Measurements from ENCODE around the gene CLDN7. TPM values are rescaled to one million over a fixed set of nuclear protein-coding genes. Genes with fewer than 3 reads are reported as not detected.

The CLDN7 gene
- total RNA-seq, 1 donor, result 0.10 TPM

DNA sequence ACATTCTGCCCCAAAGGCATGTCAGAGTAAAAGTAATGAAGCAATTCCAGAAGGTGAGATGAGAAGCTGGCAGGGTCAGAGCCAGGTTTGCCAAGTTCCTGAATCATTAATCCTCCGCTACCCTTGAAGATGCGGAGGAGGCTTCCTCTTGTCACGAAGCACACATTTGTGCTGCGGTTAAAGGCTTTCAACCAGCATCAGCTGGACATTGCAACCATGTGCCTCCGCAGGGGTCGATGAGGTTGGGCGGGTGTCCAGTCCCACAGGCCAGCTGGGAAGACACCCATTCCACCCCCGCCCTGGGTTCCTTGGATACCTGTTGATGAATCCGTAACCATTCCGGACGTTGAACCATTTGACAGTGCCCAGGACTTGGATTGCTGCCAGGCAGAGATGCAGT is 30.9 kb upstream of the CLDN7 start:
- peaks cover 26% of the 10 kb centered on the region for H3K4me1 ChIP-seq (ENCODE audit: insufficient read depth, low read length)
- H3K27me3 ChIP-seq (ENCODE audit: insufficient read depth, low read length), result peaks cover 31% of the 10 kb centered on the region
- no peak overlapping the region for H3K4me3 ChIP-seq (ENCODE audit: low read length)
- no peaks in the 10 kb centered on the region for H3K9me3 ChIP-seq (ENCODE audit: low read depth, low read length)

DNA sequence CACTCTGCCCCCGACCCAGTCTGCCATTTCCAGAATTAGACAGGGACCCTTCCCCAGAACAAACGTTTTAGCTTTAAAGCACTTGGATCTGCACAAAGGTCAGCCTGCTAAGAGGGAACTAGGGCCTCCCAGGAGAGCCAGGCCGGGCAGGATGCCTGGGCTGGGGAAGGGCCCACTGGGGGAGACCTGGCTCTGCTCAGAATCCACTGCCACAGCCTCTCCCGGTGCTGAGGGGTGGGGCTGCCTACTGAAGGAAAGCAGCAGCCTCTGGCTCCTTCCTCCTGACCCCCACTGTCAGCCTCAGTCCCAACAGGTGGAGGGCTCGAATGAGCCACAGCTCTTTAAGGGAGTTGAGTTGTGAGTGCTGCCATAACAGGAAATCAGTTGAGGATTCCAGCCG is 30.5 kb upstream of the CLDN7 start:
- Histone ChIP-seq H3K27me3 (ENCODE audit: insufficient read depth, low read length) (peaks cover 31% of the 10 kb centered on the region), H3K4me3 (ENCODE audit: low read length) (no peak overlapping the region), H3K4me1 (ENCODE audit: insufficient read depth, low read length) (peaks cover 26% of the 10 kb centered on the region), H3K9me3 (ENCODE audit: low read depth, low read length) (no peaks in the 10 kb centered on the region)

DNA sequence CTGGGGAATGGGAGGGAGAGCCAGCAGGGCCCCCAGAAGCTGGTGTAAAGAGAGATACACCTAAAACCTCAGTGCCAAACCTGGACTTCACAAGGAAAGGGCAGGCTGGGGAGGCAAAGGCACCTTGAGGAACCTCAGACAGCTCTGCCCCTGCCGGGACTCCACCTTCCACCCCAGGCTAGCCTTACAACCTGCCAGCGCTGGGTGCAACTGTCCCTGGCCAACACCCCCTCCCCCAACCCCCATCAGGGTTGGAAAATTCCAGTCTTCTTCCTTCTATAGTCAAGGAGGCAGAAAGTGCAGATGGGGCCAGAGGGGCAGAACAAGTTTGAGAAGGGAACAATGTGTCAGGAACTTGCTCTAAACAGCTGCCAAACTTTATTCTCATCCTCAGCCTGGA is 29.9 kb upstream of the CLDN7 start:
- Histone ChIP-seq H3K9me3 (ENCODE audit: low read depth, low read length) (no peaks in the 10 kb centered on the region), H3K4me1 (ENCODE audit: insufficient read depth, low read length) (peaks cover 26% of the 10 kb centered on the region), H3K27me3 (ENCODE audit: insufficient read depth, low read length) (peaks cover 31% of the 10 kb centered on the region), H3K4me3 (ENCODE audit: low read length) (no peak overlapping the region)

DNA sequence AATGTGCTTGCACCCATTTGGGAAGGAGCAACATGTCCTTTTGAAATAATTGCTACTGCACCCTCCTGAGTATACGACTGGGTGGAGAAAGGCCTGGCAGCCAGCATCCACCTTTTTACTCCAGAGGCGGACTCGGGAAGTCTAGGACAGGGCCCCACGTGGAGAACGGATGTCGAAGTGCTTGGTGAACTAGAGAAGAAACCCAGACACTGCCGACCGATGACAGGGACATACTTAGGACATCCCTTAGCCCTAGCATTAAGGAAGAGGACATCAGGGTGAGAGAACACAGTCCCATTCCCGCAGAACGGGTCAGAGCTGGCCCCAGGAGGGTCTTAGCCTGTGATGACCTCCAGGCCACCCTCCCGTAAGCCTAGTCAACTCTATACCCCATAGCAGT is 28.4 kb upstream of the CLDN7 start:
- no peak overlapping the region for H3K4me3 ChIP-seq (ENCODE audit: low read length)
- no peaks in the 10 kb centered on the region for H3K9me3 ChIP-seq (ENCODE audit: low read depth, low read length)
- peaks cover 16% of the 10 kb centered on the region for H3K4me1 ChIP-seq (ENCODE audit: insufficient read depth, low read length)
- H3K27me3 ChIP-seq (ENCODE audit: insufficient read depth, low read length), result peaks cover 27% of the 10 kb centered on the region

DNA sequence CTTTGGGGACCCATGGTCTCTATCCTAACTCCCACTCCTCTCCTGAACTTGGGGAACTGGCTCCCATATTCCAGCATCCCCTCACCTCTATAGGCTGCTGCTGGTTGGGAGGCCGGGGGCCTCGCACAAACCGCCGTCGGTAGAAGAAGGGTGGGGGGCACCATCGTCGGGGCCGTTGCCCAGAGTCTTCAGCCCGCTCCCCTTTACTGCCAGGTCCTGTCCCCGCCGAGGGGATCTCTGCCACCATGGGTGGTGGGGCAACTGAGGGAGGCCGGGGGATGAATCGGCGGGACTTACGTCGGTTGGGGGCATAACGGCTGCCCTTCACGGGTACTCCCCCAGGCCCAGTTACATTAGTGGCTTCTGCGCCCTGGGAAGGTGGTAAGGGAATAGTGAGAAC is 27.9 kb upstream of the CLDN7 start:
- no peaks in the 10 kb centered on the region for H3K9me3 ChIP-seq (ENCODE audit: low read depth, low read length)
- H3K27me3 ChIP-seq (ENCODE audit: insufficient read depth, low read length), result peaks cover 22% of the 10 kb centered on the region
- H3K4me3 ChIP-seq (ENCODE audit: low read length), result no peak overlapping the region
- H3K4me1 ChIP-seq (ENCODE audit: insufficient read depth, low read length), result peaks cover 12% of the 10 kb centered on the region

DNA sequence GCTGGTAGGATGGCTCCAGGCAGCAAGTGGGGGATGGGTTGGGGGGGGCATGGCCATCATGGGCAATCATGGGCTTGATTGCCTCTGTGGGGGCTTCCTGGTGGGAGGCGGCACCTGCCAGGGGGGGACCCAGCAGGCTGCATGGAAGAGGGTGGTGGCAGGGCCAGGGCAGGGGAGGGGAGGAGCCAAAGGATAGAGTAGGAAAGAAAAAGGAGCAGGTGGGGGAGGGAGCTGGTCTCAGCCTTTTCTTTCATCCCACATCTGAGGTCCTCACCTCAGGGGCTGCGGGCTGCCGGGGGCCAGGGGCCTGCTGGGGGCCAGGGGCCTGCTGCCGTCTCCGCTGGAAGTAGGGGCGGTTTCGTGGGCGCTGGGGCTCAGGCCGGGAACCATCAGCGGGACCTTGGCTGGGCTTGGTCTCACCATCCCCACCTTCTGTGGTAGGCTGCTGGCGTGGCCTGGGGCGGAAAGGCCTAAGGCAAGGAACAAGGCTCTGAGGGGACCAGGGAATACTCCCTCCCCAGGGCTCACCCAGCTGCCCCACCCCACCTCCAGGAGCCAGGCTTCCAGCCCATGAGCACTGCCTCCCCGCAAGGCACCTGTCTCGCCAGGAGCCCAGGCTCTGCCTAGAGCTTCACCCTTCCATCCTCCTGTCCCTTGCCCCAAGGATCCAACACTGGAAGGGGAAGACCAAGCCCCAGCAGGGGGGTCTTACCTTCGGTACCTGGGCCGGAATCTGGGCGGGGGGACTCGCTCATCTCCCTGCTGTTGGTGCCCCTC is 27.2 kb upstream of the CLDN7 start:
- Histone ChIP-seq H3K4me1 (ENCODE audit: insufficient read depth, low read length) (peaks cover 6% of the 10 kb centered on the region), H3K9me3 (ENCODE audit: low read depth, low read length) (no peaks in the 10 kb centered on the region), H3K27me3 (ENCODE audit: insufficient read depth, low read length) (peaks cover 17% of the 10 kb centered on the region), H3K4me3 (ENCODE audit: low read length) (no peak overlapping the region)

DNA sequence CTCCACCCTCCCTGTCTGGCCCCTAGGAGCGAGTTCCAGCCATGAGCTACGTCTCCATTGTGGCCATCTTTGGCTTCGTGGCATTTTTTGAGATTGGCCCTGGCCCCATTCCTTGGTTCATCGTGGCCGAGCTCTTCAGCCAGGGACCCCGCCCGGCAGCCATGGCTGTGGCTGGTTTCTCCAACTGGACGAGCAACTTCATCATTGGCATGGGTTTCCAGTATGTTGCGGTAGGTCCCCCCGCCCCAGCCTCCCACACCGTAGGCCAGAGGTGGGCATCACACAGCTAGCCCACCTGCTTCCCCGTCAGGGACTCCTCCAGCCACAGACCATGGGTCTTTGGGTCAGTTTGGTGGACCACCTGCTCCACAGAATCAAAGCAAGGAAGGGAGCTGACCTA is 23.4 kb upstream of the CLDN7 start:
- Histone ChIP-seq H3K27me3 (ENCODE audit: insufficient read depth, low read length) (peaks cover 19% of the 10 kb centered on the region), H3K9me3 (ENCODE audit: low read depth, low read length) (no peaks in the 10 kb centered on the region), H3K4me1 (ENCODE audit: insufficient read depth, low read length) (peaks cover 22% of the 10 kb centered on the region), H3K4me3 (ENCODE audit: low read length) (no peak overlapping the region)

DNA sequence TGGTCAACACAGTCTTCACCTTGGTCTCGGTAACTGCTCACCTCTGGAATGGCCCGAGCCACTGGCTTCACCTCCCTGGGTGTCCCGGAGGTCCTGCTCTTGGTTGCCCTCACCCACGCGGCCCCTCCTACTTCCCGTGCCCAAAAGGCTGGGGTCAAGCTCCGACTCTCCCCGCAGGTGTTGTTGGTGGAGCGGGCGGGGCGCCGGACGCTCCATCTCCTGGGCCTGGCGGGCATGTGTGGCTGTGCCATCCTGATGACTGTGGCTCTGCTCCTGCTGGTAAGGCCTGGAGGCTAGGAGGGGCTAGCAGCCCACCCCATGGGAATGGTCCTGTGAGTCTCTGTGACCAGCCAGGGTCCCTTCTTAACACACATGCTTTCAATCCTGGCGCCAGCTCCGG is 22.6 kb upstream of the CLDN7 start:
- peaks cover 19% of the 10 kb centered on the region for H3K27me3 ChIP-seq (ENCODE audit: insufficient read depth, low read length)

DNA sequence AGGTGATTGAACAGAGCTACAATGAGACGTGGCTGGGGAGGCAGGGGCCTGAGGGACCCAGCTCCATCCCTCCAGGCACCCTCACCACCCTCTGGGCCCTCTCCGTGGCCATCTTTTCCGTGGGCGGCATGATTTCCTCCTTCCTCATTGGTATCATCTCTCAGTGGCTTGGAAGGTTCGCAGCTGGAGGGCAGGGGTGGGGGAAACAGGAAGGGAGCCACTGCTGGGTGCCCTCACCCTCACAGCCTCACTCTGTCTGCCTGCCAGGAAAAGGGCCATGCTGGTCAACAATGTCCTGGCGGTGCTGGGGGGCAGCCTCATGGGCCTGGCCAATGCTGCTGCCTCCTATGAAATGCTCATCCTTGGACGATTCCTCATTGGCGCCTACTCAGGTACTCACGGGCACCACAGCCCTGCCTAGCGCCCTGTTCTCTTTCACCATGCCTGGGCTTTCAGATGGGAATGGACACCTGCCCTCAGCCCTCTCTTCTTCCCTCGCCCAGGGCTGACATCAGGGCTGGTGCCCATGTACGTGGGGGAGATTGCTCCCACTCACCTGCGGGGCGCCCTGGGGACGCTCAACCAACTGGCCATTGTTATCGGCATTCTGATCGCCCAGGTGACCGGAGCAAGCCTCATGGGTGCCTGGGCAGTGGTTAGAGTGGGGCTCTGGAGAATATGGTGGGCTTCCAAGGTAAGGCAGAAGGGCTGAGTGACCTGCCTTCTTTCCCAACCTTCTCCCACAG is 21.4 kb upstream of the CLDN7 start:
- no peak overlapping the region for H3K4me3 ChIP-seq (ENCODE audit: low read length)
- peaks cover 19% of the 10 kb centered on the region for H3K27me3 ChIP-seq (ENCODE audit: insufficient read depth, low read length)
- no peaks in the 10 kb centered on the region for H3K9me3 ChIP-seq (ENCODE audit: low read depth, low read length)
- H3K4me1 ChIP-seq (ENCODE audit: insufficient read depth, low read length), result peaks cover 27% of the 10 kb centered on the region

More for the DNA sequence above, 22.6 kb upstream of the CLDN7 start:
- peaks cover 27% of the 10 kb centered on the region for H3K4me1 ChIP-seq (ENCODE audit: insufficient read depth, low read length)
- no peaks in the 10 kb centered on the region for H3K9me3 ChIP-seq (ENCODE audit: low read depth, low read length)
- no peak overlapping the region for H3K4me3 ChIP-seq (ENCODE audit: low read length)

DNA sequence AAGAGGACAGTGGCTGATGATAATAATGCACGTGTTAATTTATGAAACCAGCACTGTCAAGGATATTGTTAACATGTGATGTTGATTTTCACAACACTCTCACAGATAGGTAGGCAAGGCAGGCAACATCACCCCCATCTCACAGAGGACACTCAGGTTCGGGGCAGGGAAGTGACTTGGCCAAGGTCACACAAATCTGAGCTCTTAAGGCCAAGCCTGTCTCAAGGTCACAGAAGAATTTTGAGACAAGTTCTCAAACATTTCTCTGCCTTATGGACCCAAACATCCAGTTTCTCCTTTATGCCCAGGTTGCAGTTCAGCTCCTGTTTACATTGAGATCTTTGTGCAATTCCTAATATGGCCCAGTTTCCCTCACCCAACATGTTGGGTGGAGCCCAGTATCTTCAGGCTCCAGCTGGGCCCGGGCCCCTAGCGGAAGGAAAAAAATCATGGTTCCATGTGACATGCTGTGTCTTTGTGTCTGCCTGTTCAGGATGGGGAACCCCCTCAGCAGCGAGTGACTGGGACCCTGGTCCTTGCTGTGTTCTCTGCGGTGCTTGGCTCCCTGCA is 20.6 kb upstream of the CLDN7 start:
- Histone ChIP-seq H3K4me1 (ENCODE audit: insufficient read depth, low read length) (peaks cover 27% of the 10 kb centered on the region), H3K4me3 (ENCODE audit: low read length) (no peak overlapping the region), H3K9me3 (ENCODE audit: low read depth, low read length) (no peaks in the 10 kb centered on the region), H3K27me3 (ENCODE audit: insufficient read depth, low read length) (peaks cover 19% of the 10 kb centered on the region)

DNA sequence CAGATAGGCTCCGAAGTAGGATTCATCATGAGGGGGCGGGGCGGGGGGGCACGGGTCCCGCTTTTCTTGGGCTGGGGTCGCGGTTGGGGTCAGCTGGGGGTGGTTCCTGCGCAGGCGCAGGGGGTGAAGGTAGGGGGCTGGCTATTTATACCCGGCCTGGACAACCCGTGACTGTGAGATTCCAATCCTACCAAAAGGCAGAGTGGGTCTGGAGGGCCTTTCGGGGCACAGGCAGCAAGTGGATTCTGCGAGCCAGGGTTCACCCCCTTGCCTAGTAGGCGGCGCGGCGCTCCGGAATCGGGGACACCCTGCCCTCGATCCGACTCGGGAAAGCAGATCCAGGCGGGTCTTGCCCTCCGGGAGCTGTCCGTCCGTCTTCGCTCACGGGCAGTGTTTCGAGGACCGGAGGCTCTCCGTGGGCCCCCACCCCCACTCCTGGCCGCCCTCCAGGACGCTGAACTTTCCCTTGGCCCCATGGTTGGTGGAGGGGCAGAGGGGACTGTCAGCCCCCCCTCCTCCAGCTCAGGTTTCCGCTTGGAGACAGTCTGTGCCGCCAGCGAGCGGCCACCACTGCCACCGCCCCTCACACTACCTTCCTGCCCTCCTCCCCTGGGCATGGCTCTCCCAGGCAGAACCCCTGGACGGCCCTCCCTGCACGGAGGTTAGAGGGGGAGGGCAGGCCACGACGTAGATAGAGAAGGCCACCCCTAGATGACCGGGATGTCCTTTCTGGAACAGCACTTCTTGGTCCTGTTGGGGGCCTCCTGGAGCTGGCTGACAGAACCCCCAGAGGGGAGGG is 19.9 kb upstream of the CLDN7 start:
- H3K27me3 ChIP-seq (ENCODE audit: insufficient read depth, low read length), result peaks cover 19% of the 10 kb centered on the region

DNA sequence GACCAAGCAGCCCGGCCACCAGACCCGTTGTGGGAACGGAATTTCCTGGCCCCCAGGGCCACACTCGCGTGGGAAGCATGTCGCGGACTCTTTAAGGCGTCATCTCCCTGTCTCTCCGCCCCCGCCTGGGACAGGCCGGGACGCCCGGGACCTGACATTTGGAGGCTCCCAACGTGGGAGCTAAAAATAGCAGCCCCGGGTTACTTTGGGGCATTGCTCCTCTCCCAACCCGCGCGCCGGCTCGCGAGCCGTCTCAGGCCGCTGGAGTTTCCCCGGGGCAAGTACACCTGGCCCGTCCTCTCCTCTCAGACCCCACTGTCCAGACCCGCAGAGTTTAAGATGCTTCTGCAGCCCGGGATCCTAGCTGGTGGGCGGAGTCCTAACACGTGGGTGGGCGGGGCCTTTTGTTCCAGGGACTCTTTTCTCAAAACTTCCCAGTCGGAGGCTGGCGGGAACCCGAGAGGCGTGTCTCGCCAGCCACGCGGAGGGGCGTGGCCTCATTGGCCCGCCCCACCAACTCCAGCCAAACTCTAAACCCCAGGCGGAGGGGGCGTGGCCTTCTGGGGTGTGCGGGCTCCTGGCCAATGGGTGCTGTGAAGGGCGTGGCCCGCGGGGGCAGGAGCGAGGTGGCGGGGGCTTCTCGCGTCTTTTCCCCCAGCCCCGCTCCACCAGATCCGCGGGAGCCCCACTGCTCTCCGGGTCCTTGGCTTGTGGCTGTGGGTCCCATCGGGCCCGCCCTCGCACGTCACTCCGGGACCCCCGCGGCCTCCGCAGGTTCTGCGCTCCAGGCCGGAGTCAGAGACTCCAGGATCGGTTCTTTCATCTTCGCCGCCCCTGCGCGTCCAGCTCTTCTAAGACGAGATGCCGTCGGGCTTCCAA is 19.0 kb upstream of the CLDN7 start, which contains the start of gene SLC2A4:
Gene SLC2A4, plus strand, starts transcription at position 645 of the 879 bp plus-strand sequence. Its CDS starts 217 bp downstream, at position 862.
- Histone ChIP-seq H3K9me3 (ENCODE audit: low read depth, low read length) (no peaks in the 10 kb centered on the region), H3K4me3 (ENCODE audit: low read length) (peak within 1 kb of the TSS; percentile 15), H3K4me1 (ENCODE audit: insufficient read depth, low read length) (peaks cover 27% of the 10 kb centered on the region), H3K27me3 (ENCODE audit: insufficient read depth, low read length) (peaks cover 19% of the 10 kb centered on the region)

More for the DNA sequence above, 19.9 kb upstream of the CLDN7 start:
- Histone ChIP-seq H3K4me1 (ENCODE audit: insufficient read depth, low read length) (peaks cover 27% of the 10 kb centered on the region), H3K4me3 (ENCODE audit: low read length) (no peak overlapping the region), H3K9me3 (ENCODE audit: low read depth, low read length) (no peaks in the 10 kb centered on the region)

DNA sequence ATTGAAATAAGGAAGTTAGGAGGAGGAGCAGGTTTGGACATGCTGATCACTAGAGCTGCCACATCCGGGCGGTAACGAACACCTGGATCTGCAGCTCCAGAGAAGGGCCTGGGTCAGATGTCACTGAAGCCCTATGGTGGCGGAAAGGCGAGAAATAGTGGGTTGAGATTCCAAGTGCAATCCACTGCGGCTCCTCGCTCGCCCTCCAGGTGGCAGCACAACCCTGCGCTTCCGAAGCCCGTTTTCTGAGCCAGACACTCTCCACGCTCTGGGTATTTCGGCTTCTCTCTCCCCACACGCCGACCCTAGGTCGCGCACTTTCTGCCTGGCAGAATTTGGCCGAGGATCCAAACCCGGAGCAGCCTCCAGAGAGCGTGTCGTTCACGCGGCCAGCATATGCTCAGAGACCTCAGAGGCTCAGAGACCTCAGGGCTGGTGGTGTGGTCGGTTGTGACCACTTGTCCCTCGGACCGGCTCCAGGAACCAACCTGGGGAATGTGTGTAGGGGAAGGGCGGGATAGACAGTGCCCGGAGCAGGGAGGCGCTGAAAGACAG is 18.3 kb upstream of the CLDN7 start:
- Histone ChIP-seq H3K27me3 (ENCODE audit: insufficient read depth, low read length) (peaks cover 19% of the 10 kb centered on the region), H3K4me3 (ENCODE audit: low read length) (no peak overlapping the region), H3K4me1 (ENCODE audit: insufficient read depth, low read length) (peaks cover 27% of the 10 kb centered on the region), H3K9me3 (ENCODE audit: low read depth, low read length) (no peaks in the 10 kb centered on the region)

DNA sequence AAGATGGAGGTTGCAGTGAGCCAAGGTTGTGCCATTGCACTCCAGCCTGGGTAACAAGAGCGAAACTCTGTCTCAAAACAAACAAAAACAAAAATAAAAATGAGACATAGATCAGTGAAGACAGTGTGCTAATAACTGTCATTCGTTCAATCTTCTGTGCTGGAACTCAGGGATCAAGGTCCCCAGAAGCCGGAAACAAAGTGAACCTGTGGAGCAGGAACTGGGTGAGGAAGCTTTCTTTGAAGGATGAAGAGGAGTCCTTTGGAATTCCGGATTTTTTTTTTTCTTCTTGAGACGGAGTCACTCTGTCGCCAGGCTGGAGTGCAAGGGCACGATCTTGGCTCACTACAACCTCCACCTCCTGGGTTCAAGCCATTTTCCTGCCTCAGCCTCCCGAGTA is 17.2 kb upstream of the CLDN7 start:
- Histone ChIP-seq H3K4me3 (ENCODE audit: low read length) (no peak overlapping the region), H3K9me3 (ENCODE audit: low read depth, low read length) (no peaks in the 10 kb centered on the region), H3K4me1 (ENCODE audit: insufficient read depth, low read length) (peaks cover 27% of the 10 kb centered on the region)

More for the DNA sequence above, 17.2 kb upstream of the CLDN7 start:
- H3K27me3 ChIP-seq (ENCODE audit: insufficient read depth, low read length), result peaks cover 19% of the 10 kb centered on the region

Measured in mononuclear cell (primary cell).